H1 (cell line): ENCODE measurements around the gene TGOLN2. TPM values are rescaled to one million over a fixed set of nuclear protein-coding genes. Genes with fewer than 3 reads are reported as not detected.

Experiments
- ASH2L ChIP-seq: fragments of 200-600, 300-600 bp; sonication (generic); IDR thresholded peaks from one replicate; pipeline ENCODE4 v1.7.1; 2017; ENCODE audit warnings: low read length
- ATF2 ChIP-seq: IDR thresholded peaks from 2 replicates; pipeline ENCODE4 v1.6.1; 2012; ENCODE audit warnings: low read length, inconsistent platforms
- BCL11A ChIP-seq, 2 experiments: IDR thresholded peaks; one replicate each; pipeline ENCODE4 v1.6.1; 2011; ENCODE audit warnings: low read depth in 2 of 2, low read length in 2 of 2, mild to moderate bottlenecking in 2 of 2
- CBX5 ChIP-seq: fragments of 300-800, 300-1000 bp; sonication (generic); IDR thresholded peaks from 2 replicates; pipeline ENCODE4 v1.7.1; 2016; ENCODE audit warnings: antibody characterized with exemption, low read length, low read depth
- CTCF ChIP-seq, 3 experiments: IDR thresholded peaks; 1 replicate in 2 of 3; 2 replicates in 1 of 3; pipeline versions ENCODE4 v1.5.1 to v1.6.1; 2011; ENCODE audit warnings: low read length in 3 of 3, mild to moderate bottlenecking in 3 of 3, inconsistent platforms in 2 of 3, low read depth in 1 of 3, moderate library complexity in 1 of 3; ENCODE audit not compliant: insufficient read depth in 1 of 3; ENCODE audit errors: control extremely low read depth in 1 of 3
- EP300 ChIP-seq, 2 experiments: IDR thresholded peaks; 1 replicate in 1 of 2; 2 replicates in 1 of 2; pipeline ENCODE4 v1.6.1; 2011 to 2012; ENCODE audit warnings: low read depth in 2 of 2, low read length in 2 of 2, mild to moderate bottlenecking in 2 of 2, borderline replicate concordance in 1 of 2, inconsistent platforms in 1 of 2, moderate library complexity in 1 of 2
- FOSL1 ChIP-seq: IDR thresholded peaks from 2 replicates; pipeline ENCODE4 v1.6.1; 2011; ENCODE audit warnings: mild to moderate bottlenecking, low read depth, low read length, moderate library complexity; ENCODE audit not compliant: insufficient read depth
- JUND ChIP-seq: IDR thresholded peaks from 2 replicates; pipeline ENCODE4 v1.6.1; 2011; ENCODE audit warnings: mild to moderate bottlenecking, improper control_type of control experiment, low read length
- KDM5A ChIP-seq: fragments of 200-600 bp; IDR thresholded peaks from 2 replicates; pipeline ENCODE4 v1.7.1; 2012; ENCODE audit warnings: mild to moderate bottlenecking, low read length, inconsistent platforms, mixed read lengths
- SP2 ChIP-seq: IDR thresholded peaks from 2 replicates; pipeline ENCODE4 v1.6.1; 2012; ENCODE audit warnings: mild to moderate bottlenecking, low read length, inconsistent platforms
- SUZ12 ChIP-seq: fragments of 200-600 bp; sonication (generic); IDR thresholded peaks from 2 replicates; pipeline ENCODE4 v1.6.1; 2012; ENCODE audit warnings: mild to moderate bottlenecking, inconsistent platforms, low read length, moderate library complexity, mixed read lengths
- TAF7 ChIP-seq: optimal IDR thresholded peaks from 2 replicates; pipeline ENCODE3; 2011; ENCODE audit warnings: low read depth, mild to moderate bottlenecking, inconsistent platforms, low read length, moderate library complexity, borderline replicate concordance
- TCF12 ChIP-seq: IDR thresholded peaks from 2 replicates; pipeline ENCODE4 v1.6.1; 2011; ENCODE audit warnings: low read depth, mild to moderate bottlenecking, low read length
- YY1 ChIP-seq: IDR thresholded peaks from 2 replicates; pipeline ENCODE4 v1.6.1; 2011; ENCODE audit warnings: low read depth, mild to moderate bottlenecking, low read length
- ZNF274 ChIP-seq: IDR thresholded peaks from 2 replicates; pipeline ENCODE4 v1.7.0; 2012; ENCODE audit warnings: low read length, borderline replicate concordance; ENCODE audit errors: extremely low read depth
- polyA plus RNA-seq, 7 experiments: library from polyadenylated mRNA; depleted of rRNA in 3 of 7; stranded (reverse) in 5 of 7; unstranded in 2 of 7; fragments of >200 nt in 5 of 7; fragments of 200-250 nt in 2 of 7; gene quantifications; 1 replicate in 5 of 7; 2 replicates in 1 of 7; 4 replicates in 1 of 7; pipeline versions ENCODE4 v1.2.1 to v1.2.3, GENCODE V29; 2011 to 2013; ENCODE audit warnings: missing spikeins in 2 of 7, mixed read lengths in 2 of 7
- total RNA-seq: library from RNA; stranded (reverse); fragmentation: NEBNext Ultra II Directional; extraction: Animal tissue kit (Norgen Biotek cat#: 25700); gene quantifications from 2 replicates; pipeline ENCODE4 v1.2.1, GENCODE V29; 2021
- TF ChIP-seq, protein P1 (sequence below): IDR thresholded peaks from 2 replicates; pipeline ENCODE4 v1.6.1; 2011; ENCODE audit warnings: low read length, improper control_type of control experiment
- TF ChIP-seq, protein P2 (sequence below): IDR thresholded peaks from 2 replicates; pipeline ENCODE4 v1.6.1; 2012; ENCODE audit warnings: inconsistent platforms

TGOLN2 gene
- total and polyA plus RNA-seq, 2 of the 8 experiments (the other 6 are each of a cell fraction or from before 2014, with no cell fraction given) = 33.9 to 38.9 TPM

DNA sequence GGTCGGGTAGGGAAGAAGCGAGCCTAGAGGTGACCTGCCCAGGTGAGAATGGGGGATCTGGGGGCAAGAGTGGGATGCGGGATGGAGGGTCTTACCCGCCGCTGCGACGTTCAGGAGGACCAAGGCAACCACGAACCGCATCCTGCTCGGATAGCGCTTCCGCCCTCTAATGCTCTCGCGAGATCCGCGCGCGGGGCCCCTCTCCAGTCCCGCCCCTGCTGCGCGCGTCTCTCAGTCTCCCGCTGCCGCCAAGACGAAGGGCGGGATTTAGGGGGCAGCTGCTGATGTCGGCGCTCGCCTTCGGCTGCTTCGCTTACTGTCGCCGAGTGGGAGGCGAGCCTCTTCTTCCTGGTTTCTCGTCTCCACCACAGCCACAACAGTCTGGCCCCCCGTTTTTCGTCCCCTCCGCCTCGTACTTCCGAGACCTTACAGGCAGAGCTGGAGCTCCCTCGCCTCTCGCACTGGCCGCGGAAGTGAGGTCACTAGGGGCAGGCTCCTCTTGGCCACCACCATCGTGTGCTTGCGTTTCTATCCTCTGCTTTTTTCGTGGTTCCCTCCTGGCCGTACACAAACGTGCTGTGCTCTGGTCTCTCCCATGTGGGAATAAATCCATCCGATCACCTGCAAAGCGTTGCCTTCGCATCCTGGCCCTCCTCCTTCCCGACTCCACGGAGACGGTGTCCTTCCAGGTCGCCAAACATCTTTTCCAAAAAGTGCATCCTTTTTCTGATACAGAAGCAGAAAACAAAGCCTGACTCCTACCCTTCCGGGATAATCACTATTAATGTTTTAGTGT lies at the start of gene TGOLN2 (continued):
- TF ChIP-seq TCF12 (0 out of 2 replicates have a peak, but pooled peaks have one; percentile 7), YY1 (peak; percentile 71), SUZ12 (no peak), CBX5 (no peak), CTCF (IDR thresholded peaks at IDR 0.05; ENCODE audit: control extremely low read depth in 1 of 3, insufficient read depth in 1 of 3, low read depth in 1 of 3, low read length in 3 of 3) (peak in 1 of 3 experiments; percentile 8; a peak in 2 of 4 replicates), BCL11A (IDR thresholded peaks at IDR 0.05; ENCODE audit: low read depth in 2 of 2, low read length in 2 of 2) (no peak), KDM5A (no peak), SP2 (no peak), FOSL1 (no peak), EP300 (IDR thresholded peaks at IDR 0.05; ENCODE audit: borderline replicate concordance in 1 of 2, low read depth in 2 of 2, low read length in 2 of 2) (no peak), TAF7 (peak; percentile 70), ATF2 (peak; percentile 69; the same call in 1 of the 2 replicates), ZNF274 (no peak), JUND (no peak), ASH2L (peak; percentile 92)
- TF ChIP-seq, protein P1, sequence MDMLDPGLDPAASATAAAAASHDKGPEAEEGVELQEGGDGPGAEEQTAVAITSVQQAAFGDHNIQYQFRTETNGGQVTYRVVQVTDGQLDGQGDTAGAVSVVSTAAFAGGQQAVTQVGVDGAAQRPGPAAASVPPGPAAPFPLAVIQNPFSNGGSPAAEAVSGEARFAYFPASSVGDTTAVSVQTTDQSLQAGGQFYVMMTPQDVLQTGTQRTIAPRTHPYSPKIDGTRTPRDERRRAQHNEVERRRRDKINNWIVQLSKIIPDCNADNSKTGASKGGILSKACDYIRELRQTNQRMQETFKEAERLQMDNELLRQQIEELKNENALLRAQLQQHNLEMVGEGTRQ = no peak
- TF ChIP-seq, protein P2, sequence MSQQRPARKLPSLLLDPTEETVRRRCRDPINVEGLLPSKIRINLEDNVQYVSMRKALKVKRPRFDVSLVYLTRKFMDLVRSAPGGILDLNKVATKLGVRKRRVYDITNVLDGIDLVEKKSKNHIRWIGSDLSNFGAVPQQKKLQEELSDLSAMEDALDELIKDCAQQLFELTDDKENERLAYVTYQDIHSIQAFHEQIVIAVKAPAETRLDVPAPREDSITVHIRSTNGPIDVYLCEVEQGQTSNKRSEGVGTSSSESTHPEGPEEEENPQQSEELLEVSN = peak; percentile 52; the same call in 1 of the 2 replicates
